Esophagus mucosa (tissue), 1 donor: ENCODE measurements around the gene LAMA2. TPM values are rescaled to one million over a fixed set of nuclear protein-coding genes. Genes with fewer than 3 reads are reported as not detected.
"Not testable (repeated sequence)": the region's sequence is repeated elsewhere in the genome, so short reads cannot be mapped to it uniquely, and the experiment has no call there.

Source experiments
- ATAC-seq: fragments of 200-7000 bp; cut with Tn5 transposase; one replicate; pipeline ENCODE4 v1.9.1; 2020
- total RNA-seq: library from RNA; stranded (reverse); gene quantifications from one replicate; pipeline ENCODE4 v1.2.4, GENCODE V29; 2023
- donor health status: DM: yes; HTN: yes; CAD: no.

Gene LAMA2
- total RNA-seq, 1 donor from 2014 or later: 3.1 TPM

DNA sequence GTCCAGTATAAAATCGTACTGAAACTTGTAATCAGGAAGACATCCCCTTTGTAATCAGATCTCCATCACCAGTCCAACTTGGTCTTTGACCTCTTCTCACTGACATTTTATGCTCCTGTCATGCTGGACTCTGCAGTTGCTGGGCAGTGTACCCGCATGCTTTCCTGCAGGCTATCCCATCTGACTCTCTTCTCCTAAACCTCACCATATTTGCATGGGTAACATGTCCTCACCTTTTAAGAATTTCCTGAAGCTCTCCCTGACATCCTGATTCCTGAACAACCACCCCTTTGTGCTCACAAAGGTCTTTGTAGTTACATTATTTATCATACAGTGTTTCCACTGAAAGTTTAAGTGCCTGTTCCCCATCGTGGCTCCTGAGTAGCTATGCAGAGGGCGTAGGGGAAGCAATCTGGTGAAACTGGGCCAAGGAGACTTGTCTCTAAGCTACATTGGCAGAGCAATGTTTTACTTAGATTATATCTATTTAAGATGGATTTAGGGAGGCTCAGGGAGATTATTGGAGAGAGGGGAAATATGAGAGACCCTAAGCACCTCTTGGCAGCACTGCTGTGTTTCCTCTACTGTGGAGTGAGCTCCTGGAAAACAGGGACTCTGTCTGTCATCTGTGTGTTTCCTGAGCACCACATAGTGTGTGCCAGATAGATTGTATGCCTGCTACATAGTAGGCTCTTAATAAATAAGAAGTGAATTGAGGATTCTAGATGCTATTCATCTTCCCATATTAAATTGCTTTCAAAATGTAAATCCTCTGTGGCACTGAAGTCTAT is 124.0 kb downstream of the LAMA2 start:
- no peak for ATAC-seq

- ATAC-seq: no peak
Measured at GRCh38 chr6:129007701-129008373, 124.9 kb downstream of the LAMA2 start.

DNA sequence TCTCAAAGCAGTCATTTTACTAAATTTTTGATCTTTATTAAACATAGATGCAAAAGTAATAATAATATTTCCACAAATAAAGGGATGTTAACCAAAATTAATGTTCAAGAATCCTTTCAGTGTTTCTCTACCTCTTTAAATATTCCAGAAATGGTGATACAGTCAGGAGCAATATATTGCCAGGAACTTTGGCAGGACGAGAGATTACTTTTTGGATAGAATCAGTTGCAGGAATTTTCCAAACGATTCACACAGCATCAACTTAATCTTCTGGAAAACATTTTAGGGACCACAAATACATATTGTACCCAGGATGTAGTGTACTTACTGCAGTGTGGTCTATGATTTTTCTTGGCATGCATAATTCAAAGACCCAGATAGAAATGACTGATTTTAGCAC is 125.7 kb downstream of the LAMA2 start:
- no peak for ATAC-seq

DNA sequence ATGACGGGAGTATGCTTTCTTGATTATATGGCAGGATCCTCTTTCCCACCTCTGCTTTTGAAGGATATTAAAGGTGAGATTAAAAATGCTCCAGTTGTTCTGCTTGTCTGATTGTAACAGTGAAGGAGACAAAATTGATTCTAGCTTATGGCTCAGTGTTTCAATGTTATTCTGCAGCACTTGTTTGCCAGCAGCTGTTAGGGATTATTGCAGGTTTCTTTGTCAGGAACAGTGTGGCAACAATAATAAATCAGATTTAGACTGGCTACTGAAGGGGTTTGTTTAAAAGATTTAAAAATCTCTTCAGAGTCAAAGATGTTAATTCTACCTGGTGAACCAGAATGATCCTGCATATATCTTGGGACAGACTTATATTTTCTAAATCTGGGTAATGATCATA is 126.9 kb downstream of the LAMA2 start:
- ATAC-seq: no peak

GRCh38 chr6:129014302-129014701 is 131.4 kb downstream of the LAMA2 start:
- ATAC-seq: no peak

GRCh38 chr6:129015721-129016120 is 132.8 kb downstream of the LAMA2 start:
- no peak for ATAC-seq

GRCh38 chr6:129016844-129017243 is 133.9 kb downstream of the LAMA2 start:
- ATAC-seq: no peak

DNA sequence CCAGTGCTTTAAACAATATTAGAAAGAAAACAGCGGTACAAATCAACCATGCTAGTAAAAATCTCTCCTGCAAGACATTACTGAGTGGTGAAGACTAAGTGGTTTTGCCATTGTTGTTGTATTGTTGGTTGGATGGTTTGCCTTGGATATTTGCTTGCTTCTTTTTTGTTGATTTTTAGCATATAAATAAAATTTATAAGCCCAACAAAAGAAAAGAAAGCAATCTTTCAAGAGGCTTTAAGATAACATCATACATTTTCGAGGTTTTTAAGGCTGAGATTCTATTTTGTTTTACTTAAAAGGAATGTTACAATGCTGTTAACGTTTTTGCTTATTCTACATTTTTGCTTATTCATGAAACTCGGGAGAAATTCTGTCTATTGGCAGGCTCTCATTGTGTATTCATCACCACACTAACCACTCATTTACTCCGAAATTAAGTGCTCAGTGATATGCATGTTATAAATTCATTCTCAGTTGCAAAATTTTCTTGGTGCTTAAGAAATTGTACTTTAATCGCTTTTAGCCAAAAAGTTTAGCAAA is 139.1 kb downstream of the LAMA2 start:
- ATAC-seq: no peak

GRCh38 chr6:129026601-129027000 is 143.7 kb downstream of the LAMA2 start:
- no peak for ATAC-seq

DNA sequence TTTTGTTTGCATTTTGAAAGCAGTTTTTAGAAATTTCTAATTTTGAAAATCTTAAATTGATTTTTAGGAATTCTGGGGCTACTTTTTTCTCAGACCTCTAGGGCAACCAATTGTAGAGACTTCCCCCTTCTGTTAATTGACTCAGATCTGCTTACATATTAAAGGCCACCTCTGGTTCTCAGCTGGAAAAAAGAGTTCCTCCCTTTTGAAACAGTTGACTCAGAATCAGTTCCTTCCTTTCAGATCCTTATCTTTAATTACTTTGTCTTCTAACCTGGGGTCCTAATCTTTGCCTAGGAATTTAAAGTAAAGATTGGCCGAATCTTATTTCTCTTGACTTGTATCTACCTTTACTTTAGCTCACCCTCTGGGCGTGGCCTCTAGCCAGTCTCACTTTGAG is 146.8 kb downstream of the LAMA2 start:
- ATAC-seq: no peak

GRCh38 chr6:129030215-129030614 is 147.3 kb downstream of the LAMA2 start:
- ATAC-seq: no peak

- ATAC-seq: no peak
Measured at GRCh38 chr6:129031051-129031599, 148.2 kb downstream of the LAMA2 start.

DNA sequence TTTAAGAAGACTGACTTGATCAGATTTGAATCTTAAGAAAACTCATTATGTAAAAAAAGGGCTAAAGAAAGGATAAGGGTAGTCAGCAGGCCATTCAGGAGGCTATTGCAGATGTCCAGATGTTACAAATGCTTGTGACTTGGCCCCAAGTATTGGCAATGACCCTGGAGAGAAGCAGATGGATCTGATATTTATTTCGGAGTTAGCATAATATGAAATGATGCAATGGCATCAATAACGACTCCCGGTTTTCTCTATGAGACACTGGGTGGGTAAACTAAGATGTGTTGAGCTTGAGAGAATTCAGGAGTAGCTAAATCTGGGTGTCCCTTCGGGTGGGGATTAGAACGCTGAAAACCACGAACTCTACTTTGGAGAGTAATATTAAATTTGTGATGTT is 149.7 kb downstream of the LAMA2 start:
- ATAC-seq: no peak

GRCh38 chr6:129033180-129033579 is 150.2 kb downstream of the LAMA2 start:
- no peak for ATAC-seq

- no peak for ATAC-seq
Measured at GRCh38 chr6:129033581-129033980, 150.6 kb downstream of the LAMA2 start.

- no peak for ATAC-seq
Measured at GRCh38 chr6:129041563-129041962, 158.6 kb downstream of the LAMA2 start.

GRCh38 chr6:129046526-129046925 is 163.6 kb downstream of the LAMA2 start:
- ATAC-seq: no peak

DNA sequence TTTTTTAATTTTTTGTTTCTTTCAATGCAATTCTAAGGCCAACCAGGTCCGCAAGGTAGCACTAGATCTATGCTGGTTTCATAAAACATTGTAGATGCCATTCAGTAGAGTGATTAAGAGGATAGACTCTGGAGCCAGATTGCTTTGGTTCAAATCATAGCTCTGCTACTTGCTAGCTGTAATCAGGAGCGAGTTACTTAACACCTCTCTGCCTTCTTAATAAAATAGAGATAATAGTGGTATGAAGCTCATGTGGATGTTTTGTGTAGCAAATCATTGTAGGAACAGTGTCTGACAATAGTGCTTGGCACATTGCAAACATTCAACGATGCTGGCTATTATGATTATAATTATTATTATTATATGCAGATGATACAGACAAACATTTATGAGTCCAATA is 164.9 kb downstream of the LAMA2 start:
- no peak for ATAC-seq

- ATAC-seq: no peak
Measured at GRCh38 chr6:129050086-129050485, 167.1 kb downstream of the LAMA2 start.

GRCh38 chr6:129053143-129053542 is 170.2 kb downstream of the LAMA2 start:
- not testable (repeated sequence) for ATAC-seq

DNA sequence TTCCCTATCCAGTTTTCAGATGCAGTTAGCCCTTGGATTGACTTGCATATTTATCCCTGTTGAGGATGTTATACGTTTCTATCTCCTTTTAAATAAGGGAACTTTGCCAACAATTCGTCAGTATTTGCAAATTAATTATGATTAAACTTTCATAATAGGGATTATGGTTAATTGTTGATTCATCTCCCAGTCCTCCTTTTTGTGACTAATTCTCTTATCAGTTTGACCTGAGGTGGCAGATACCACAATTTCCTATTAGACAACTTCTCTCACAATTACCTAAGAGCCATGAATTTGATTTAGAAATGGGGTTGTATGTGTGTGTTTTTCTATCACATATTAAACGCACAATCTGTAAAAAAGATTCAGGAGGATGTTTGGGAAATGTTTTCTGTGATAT is 172.9 kb downstream of the LAMA2 start:
- no peak for ATAC-seq

DNA sequence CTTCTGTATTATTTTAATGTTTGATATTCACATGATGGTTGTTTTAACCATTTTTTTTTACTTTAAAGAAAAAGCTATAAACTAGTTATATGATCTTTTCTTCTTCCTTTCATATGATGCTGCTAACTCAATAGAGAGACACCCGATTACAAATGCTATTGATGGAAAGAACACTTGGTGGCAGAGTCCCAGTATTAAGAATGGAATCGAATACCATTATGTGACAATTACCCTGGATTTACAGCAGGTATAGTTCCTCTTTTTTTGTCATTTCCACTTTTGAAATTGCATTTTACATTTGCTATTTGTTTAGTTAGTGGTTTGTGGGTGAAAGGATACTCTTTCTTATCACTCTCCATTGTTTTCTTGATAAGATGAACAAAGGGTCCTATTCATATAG is 176.7 kb downstream of the LAMA2 start:
- ATAC-seq: no peak

DNA sequence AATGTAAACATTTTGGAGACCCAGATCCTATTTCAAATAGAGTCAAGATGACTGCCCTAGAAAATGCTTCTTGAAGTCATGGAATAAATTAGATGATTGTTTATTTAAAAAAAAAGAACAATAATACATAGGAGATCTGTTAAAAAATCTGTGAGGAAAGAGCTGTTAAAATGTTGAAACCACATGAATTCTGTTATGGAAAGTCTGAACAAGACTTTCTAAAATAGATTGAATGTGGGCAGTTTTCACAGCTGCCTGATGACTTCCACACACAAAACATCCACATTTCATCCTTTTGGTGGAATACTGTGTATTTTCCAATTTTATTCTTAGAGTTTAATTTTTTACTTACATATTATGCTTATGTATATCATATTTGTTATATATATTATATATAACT is 186.1 kb downstream of the LAMA2 start:
- no peak for ATAC-seq

DNA sequence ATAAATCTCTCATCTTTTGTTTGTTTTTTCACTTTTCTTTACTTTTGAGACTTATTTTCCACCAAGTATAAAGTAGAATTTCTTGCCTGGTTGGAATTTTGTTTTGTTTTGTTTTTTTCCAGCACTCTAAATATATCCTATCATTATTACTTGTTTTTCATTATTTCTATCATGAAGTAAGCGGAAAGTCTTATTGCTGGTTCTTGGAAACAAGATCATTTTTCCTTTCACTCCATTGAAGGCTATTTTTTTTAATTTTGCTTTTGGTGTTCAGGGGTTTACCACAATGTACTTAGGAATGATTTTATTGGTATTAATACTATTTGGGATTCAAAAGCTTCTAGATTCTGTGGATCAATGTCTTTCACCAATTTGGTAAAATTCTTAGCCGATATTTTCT is 190.1 kb downstream of the LAMA2 start:
- ATAC-seq: no peak
